ENCODE measurements around the gene MPC2.

- TF ChIP-seq, protein P1, sequence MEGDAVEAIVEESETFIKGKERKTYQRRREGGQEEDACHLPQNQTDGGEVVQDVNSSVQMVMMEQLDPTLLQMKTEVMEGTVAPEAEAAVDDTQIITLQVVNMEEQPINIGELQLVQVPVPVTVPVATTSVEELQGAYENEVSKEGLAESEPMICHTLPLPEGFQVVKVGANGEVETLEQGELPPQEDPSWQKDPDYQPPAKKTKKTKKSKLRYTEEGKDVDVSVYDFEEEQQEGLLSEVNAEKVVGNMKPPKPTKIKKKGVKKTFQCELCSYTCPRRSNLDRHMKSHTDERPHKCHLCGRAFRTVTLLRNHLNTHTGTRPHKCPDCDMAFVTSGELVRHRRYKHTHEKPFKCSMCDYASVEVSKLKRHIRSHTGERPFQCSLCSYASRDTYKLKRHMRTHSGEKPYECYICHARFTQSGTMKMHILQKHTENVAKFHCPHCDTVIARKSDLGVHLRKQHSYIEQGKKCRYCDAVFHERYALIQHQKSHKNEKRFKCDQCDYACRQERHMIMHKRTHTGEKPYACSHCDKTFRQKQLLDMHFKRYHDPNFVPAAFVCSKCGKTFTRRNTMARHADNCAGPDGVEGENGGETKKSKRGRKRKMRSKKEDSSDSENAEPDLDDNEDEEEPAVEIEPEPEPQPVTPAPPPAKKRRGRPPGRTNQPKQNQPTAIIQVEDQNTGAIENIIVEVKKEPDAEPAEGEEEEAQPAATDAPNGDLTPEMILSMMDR (IDR thresholded peaks at IDR 0.05 in 4 of 5, conservative IDR thresholded peaks at IDR 0.05 in 1 of 5): no peak
- no peak for TF ChIP-seq POLR2A (IDR thresholded peaks at IDR 0.05)
These were observed 29.2 kb upstream of the MPC2 start for GRCh38 chr1:167966050-167966449.

Data from gastrocnemius medialis (tissue), 4 donors.